ENCODE data around the gene ATPAF1. TPM values are rescaled to one million over a fixed set of nuclear protein-coding genes. Genes with fewer than 3 reads are reported as not detected.

ATPAF1 gene, protein sequence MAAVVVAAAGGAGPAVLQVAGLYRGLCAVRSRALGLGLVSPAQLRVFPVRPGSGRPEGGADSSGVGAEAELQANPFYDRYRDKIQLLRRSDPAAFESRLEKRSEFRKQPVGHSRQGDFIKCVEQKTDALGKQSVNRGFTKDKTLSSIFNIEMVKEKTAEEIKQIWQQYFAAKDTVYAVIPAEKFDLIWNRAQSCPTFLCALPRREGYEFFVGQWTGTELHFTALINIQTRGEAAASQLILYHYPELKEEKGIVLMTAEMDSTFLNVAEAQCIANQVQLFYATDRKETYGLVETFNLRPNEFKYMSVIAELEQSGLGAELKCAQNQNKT
- total RNA-seq (2021; ENCODE audit: unreplicated experiment) (39.0 TPM), Bru-seq, nascent RNA (percentile 75 among the genes with signal in this experiment), BruChase-seq, experiment 1, labeled RNA remaining after a 2-hour chase (percentile 70 among the genes with signal in this experiment), BruChase-seq, experiment 2, labeled RNA remaining after a 6-hour chase (percentile 72 among the genes with signal in this experiment)
- polyA plus RNA-seq (2012; ENCODE audit: insufficient read length): 33.8 TPM
- long read RNA-seq, full-length matches to known transcripts: 98 of 127 reads
- long read RNA-seq, partial matches to known transcripts: 0 of 127 reads
- long read RNA-seq, other reads (novel, unspliced or antisense): 29 of 127 reads

DNA sequence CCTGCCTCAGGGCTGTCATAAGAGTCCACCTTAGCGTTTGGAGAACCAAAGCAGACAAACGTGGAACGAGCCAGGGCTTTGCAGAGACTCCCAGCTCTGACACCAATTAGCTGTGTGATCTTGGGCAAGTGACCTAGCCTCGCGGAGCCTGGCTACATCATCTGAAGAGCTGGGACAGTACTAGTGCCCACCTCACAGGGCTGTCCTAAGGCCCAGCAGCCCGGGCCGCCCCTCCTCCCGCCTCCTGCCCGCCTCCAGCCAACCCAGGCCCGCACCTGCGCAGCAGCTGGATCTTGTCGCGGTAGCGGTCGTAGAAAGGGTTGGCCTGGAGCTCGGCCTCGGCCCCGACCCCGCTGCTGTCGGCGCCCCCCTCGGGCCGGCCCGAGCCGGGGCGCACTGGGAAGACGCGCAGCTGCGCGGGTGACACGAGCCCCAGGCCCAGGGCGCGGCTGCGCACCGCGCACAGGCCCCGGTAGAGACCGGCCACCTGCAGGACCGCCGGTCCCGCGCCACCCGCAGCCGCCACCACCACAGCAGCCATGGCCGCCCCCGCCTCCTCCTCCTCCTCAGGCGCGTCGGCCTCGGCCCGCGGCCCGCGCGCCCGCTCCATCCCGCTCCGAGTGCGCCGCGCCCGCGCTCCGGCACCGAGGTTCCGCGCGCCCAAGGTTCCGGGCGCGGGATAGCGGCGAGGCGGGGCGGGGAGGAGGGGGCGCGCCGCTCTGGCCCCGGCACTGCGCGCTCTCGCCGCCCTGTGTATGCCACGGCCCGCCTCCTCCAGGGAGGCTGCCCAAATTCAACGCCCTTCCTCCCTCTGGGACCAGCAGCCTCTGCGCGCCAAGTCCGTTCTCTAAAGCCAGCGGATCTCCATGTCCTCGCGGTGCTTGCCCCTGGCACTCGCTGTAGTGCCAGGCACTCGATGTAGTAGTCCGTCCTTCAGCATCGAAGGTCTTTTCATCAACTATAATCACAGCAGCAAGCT lies at the start of gene ATPAF1:
Gene ATPAF1 (minus strand): TSS at position 583 of the 979 bp plus-strand sequence. CDS start 42 bp downstream, at position 541.
- H3K4me3 ChIP-seq (ENCODE audit: low read depth in 2 of 2, low read length in 2 of 2): peak within 1 kb of the TSS; percentile 65 to 94
- ChIA-PET POLR2A (interaction anchor here (0.6 kb wide), 1 partner anchor 21 kb away, joined by 4 read pairs; no protein-coding TSS in a partner anchor), CTCF (interaction anchor here (0.6 to 0.7 kb wide), 2 partner anchors 57 to 261 kb away, joined by 5 to 10 read pairs; no protein-coding TSS in a partner anchor)
- no TSS peak for BruUV-seq (replicated peaks)
- TF ChIP-seq, protein P1, sequence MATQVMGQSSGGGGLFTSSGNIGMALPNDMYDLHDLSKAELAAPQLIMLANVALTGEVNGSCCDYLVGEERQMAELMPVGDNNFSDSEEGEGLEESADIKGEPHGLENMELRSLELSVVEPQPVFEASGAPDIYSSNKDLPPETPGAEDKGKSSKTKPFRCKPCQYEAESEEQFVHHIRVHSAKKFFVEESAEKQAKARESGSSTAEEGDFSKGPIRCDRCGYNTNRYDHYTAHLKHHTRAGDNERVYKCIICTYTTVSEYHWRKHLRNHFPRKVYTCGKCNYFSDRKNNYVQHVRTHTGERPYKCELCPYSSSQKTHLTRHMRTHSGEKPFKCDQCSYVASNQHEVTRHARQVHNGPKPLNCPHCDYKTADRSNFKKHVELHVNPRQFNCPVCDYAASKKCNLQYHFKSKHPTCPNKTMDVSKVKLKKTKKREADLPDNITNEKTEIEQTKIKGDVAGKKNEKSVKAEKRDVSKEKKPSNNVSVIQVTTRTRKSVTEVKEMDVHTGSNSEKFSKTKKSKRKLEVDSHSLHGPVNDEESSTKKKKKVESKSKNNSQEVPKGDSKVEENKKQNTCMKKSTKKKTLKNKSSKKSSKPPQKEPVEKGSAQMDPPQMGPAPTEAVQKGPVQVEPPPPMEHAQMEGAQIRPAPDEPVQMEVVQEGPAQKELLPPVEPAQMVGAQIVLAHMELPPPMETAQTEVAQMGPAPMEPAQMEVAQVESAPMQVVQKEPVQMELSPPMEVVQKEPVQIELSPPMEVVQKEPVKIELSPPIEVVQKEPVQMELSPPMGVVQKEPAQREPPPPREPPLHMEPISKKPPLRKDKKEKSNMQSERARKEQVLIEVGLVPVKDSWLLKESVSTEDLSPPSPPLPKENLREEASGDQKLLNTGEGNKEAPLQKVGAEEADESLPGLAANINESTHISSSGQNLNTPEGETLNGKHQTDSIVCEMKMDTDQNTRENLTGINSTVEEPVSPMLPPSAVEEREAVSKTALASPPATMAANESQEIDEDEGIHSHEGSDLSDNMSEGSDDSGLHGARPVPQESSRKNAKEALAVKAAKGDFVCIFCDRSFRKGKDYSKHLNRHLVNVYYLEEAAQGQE (IDR thresholded peaks at IDR 0.05; ENCODE audit: insufficient read depth in 1 of 2, low read depth in 2 of 2, low read length in 1 of 2): no peak
- TF ChIP-seq, protein P2, sequence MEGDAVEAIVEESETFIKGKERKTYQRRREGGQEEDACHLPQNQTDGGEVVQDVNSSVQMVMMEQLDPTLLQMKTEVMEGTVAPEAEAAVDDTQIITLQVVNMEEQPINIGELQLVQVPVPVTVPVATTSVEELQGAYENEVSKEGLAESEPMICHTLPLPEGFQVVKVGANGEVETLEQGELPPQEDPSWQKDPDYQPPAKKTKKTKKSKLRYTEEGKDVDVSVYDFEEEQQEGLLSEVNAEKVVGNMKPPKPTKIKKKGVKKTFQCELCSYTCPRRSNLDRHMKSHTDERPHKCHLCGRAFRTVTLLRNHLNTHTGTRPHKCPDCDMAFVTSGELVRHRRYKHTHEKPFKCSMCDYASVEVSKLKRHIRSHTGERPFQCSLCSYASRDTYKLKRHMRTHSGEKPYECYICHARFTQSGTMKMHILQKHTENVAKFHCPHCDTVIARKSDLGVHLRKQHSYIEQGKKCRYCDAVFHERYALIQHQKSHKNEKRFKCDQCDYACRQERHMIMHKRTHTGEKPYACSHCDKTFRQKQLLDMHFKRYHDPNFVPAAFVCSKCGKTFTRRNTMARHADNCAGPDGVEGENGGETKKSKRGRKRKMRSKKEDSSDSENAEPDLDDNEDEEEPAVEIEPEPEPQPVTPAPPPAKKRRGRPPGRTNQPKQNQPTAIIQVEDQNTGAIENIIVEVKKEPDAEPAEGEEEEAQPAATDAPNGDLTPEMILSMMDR (IDR thresholded peaks at IDR 0.05): no peak
- TF ChIP-seq SIN3A (IDR thresholded peaks at IDR 0.05; ENCODE audit: borderline replicate concordance, insufficient read depth, low read depth, low read length) (peak; percentile 47; the same call in 1 of the 2 replicates), POLR2AphosphoS5 (IDR thresholded peaks at IDR 0.05; ENCODE audit: low read depth, low read length) (peak; percentile 67), TCF7L2 (IDR thresholded peaks at IDR 0.05; ENCODE audit: low read depth, low read length) (no peak)
- ATAC-seq: peak; percentile 91
- peak; percentile 33 for DNase-seq (ENCODE audit: low read depth, low spot score)
- in situ Hi-C loops (cut with HindIII; ENCODE audit: low pct_unique_long_range_greater_than_20kb, low sequenced_read_pairs): no loop called here
- no peaks in the 10 kb centered on the region for H3K27me3 ChIP-seq (ENCODE audit: control insufficient read depth, insufficient read depth, low read length)
- peak within 1 kb of the TSS; percentile 88 for H3K27ac ChIP-seq (ENCODE audit: low read length)
- intact Hi-C loops (cut with micrococcal nuclease; ENCODE audit: unreplicated experiment): no loop called here
- peaks cover 11% of the 10 kb centered on the region; the same call in 1 of the 2 replicates for H3K4me1 ChIP-seq (ENCODE audit: control insufficient read depth, insufficient read depth, low read length)
- 0 out of 2 replicates have a peak, but pooled peaks cover 5% of the 10 kb centered on the region for H3K36me3 ChIP-seq (ENCODE audit: control insufficient read depth, insufficient read depth, low read length)
- no peaks in the 10 kb centered on the region for H3K9me3 ChIP-seq (ENCODE audit: control insufficient read depth, insufficient read depth, low read depth, low read length)

DNA sequence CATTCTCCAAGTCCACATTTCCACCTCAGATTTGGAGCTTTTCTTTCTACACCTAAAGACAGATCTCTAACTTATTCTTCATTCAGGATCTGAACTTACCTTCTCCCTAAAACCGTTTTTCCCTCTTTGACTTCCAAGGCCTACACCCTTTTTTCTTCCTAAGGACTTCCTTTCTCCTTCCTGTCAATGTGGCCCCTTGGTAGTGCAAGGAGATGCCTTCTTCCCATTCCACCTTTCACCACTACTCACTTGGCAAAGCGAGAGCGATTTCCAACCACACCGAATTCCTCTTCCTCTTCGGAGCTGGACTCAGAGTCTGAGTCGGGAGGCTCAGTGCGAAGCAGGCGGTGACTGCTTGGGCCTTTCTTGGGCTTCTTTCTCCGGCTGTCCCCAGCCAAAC lies 49.5 kb upstream of the ATPAF1 start:
- POLR2A ChIA-PET: interaction anchor here (0.7 kb wide), 1 partner anchor 9 kb away, joined by 4 read pairs; no protein-coding TSS in a partner anchor
- no peak for DNase-seq (ENCODE audit: low read depth, low spot score)
- Histone ChIP-seq H3K27me3 (ENCODE audit: control insufficient read depth, insufficient read depth, low read length) (no peaks in the 10 kb centered on the region), H3K4me3 (ENCODE audit: low read depth in 2 of 2, low read length in 2 of 2) (peak overlapping the region; percentile 89 to 96), H3K4me1 (ENCODE audit: control insufficient read depth, insufficient read depth, low read length) (peaks cover 17% of the 10 kb centered on the region), H3K36me3 (ENCODE audit: control insufficient read depth, insufficient read depth, low read length) (peaks cover 15% of the 10 kb centered on the region), H3K9me3 (ENCODE audit: control insufficient read depth, insufficient read depth, low read depth, low read length) (no peaks in the 10 kb centered on the region), H3K27ac (ENCODE audit: low read length) (peak overlapping the region; percentile 88)
- no peak for ATAC-seq
- TSS peak; percentile 63 for BruUV-seq (replicated peaks)
- intact Hi-C loops (cut with micrococcal nuclease; ENCODE audit: unreplicated experiment): no loop called here
- in situ Hi-C loops (cut with HindIII; ENCODE audit: low pct_unique_long_range_greater_than_20kb, low sequenced_read_pairs): no loop called here
- TF ChIP-seq, protein P2 (IDR thresholded peaks at IDR 0.05): no peak
- TF ChIP-seq, protein P1 (IDR thresholded peaks at IDR 0.05; ENCODE audit: insufficient read depth in 1 of 2, low read depth in 2 of 2, low read length in 1 of 2): no peak
- TF ChIP-seq SIN3A (IDR thresholded peaks at IDR 0.05; ENCODE audit: borderline replicate concordance, insufficient read depth, low read depth, low read length) (no peak), TCF7L2 (IDR thresholded peaks at IDR 0.05; ENCODE audit: low read depth, low read length) (no peak), POLR2AphosphoS5 (IDR thresholded peaks at IDR 0.05; ENCODE audit: low read depth, low read length) (no peak)
- CTCF ChIA-PET: no interaction called here

All from Panc1 (cell line).